Upper lobe of left lung (tissue), 6 donors: ENCODE measurements around the gene AFAP1. TPM values are rescaled to one million over a fixed set of nuclear protein-coding genes. Genes with fewer than 3 reads are reported as not detected.

Experiments
- ATAC-seq, 2 donors: fragments of 200-7000 bp; cut with Tn5 transposase; one replicate each; pipeline ENCODE4 v1.9.1; 2022; ENCODE audit warnings: mild to moderate bottlenecking in 2 of 2, moderate library complexity in 2 of 2; ENCODE audit not compliant: low FRiP score in 2 of 2
- DNase-seq, 2 donors: peaks; one replicate each; pipeline ENCODE4 v3.0.0-alpha.2; 2019 to 2020
- H3K27ac ChIP-seq, 4 donors: fragments of 200-600 bp; sonication (generic); one replicate each; pipeline ENCODE4 v1.5.1; 2016 to 2019
- H3K27me3 ChIP-seq, 4 donors: fragments of 200-600 bp; sonication (generic); one replicate each; pipeline ENCODE4 v1.5.1; 2017 to 2019
- H3K36me3 ChIP-seq, 4 donors: fragments of 200-600 bp; sonication (generic); one replicate each; pipeline ENCODE4 v1.5.1; 2016 to 2019
- H3K4me1 ChIP-seq, 4 donors: fragments of 200-600 bp; sonication (generic); one replicate each; pipeline ENCODE4 v1.5.1; 2018 to 2019
- H3K4me3 ChIP-seq, 4 donors: fragments of 200-600 bp; sonication (generic); one replicate each; pipeline ENCODE4 v1.5.1; 2017 to 2019; ENCODE audit warnings: mild to moderate bottlenecking in 2 of 4, moderate library complexity in 1 of 4
- H3K9me3 ChIP-seq, 4 donors: fragments of 200-600 bp; sonication (generic); one replicate each; pipeline ENCODE4 v1.5.1; 2018 to 2019
- CTCF ChIP-seq, 6 experiments: fragments of 450-650 bp in 4 of 6; fragments of 200-600 bp in 2 of 6; sonication (generic) in 2 of 6; IDR thresholded peaks; one replicate each; pipeline ENCODE4 v1.5.1; 2016 to 2019; ENCODE audit warnings: antibody characterized with exemption in 6 of 6
- EP300 ChIP-seq, 4 donors: sonication (generic); formaldehyde crosslinking; IDR thresholded peaks; one replicate each; pipeline ENCODE4 v1.5.1; 2017; ENCODE audit warnings: antibody characterized with exemption in 4 of 4, control low read depth in 2 of 4
- POLR2A ChIP-seq, 4 donors: fragments of 450-650 bp; IDR thresholded peaks; one replicate each; pipeline ENCODE4 v1.5.1; 2016 to 2017; ENCODE audit warnings: antibody characterized with exemption in 4 of 4, mild to moderate bottlenecking in 2 of 4
- POLR2AphosphoS5 ChIP-seq, 2 donors: sonication (generic); formaldehyde crosslinking; IDR thresholded peaks; one replicate each; pipeline ENCODE4 v1.5.1; 2017; ENCODE audit warnings: antibody characterized with exemption in 2 of 2
- WGBS, 2 donors: methylation state at CpG; one replicate each; pipeline ENCODE4 v1.1.5; 2017 to 2018; 5-methylcytosine and 5-hydroxymethylcytosine counted together
- total RNA-seq, 6 donors: library from RNA; depleted of rRNA in 4 of 6; stranded (reverse); fragments of >200 nt in 4 of 6; gene quantifications; one replicate each; pipeline versions ENCODE4 v1.1.0 to v1.2.1, GENCODE V29; 2016 to 2021
- donor health status: DM: no; HTN: no; CAD: no; lungs with moderate emphysema.
- donor health status: DM: no; HTN: yes; CAD: no; lungs with severe emphysema.

AFAP1 gene
- total RNA-seq, 6 donors from 2014 or later, result 10.9 to 26.7 (median 19.2) TPM

DNA sequence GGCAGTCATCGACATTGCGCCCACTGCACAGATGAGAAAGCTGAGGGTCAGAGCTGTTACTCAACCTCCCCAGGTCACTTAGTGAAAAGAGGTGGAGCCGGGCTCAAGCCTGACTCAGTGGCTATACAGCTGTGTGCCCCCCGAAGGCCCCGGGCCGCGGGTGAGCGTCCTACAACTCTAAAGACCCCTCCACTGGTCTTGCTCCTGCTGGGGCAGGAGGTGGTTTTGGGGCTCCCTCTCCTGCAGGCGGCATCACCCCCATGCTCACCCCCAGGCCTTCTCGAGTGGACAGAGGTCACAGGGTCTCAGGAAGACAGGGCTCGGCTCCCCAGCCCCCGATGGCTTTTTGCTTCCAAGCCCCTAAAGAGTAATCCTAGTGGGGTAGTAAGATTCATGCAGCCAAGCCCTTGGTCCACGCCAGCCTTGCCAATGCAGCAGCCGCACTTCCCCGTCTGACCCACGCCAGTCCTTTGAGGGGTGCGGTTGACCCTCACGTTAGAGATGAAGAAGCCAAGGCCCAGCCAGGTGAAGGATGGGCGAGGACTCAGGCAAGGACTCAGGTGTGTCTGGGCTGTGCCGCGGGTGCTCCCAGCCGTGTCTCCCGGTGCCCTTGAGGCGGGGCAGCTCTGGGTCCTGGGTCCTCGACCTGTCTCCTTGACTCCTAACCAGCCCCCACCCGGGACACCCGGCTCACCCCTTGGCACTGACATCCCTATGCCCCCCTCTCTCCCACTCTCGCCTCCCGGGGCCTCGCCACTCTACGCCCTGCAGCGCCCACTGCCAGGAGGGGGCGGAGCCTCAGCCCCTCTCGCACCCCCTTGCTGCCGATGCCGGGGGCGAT is 200.4 kb downstream of the AFAP1 start:
- DNase-seq (no peak), ATAC-seq (no peak)
- TF ChIP-seq CTCF (IDR thresholded peaks at IDR 0.05), result no peak
- no peak for TF ChIP-seq POLR2A (IDR thresholded peaks at IDR 0.05)
- TF ChIP-seq POLR2AphosphoS5 (IDR thresholded peaks at IDR 0.05), result no peak
- TF ChIP-seq EP300 (IDR thresholded peaks at IDR 0.05), result no peak
- Histone ChIP-seq H3K4me3 (no peak overlapping the region), H3K4me1 (peaks cover 0 to 10% (median 6%) of the 10 kb centered on the region in 4 donors), H3K36me3 (no peaks in the 10 kb centered on the region), H3K9me3 (no peaks in the 10 kb centered on the region), H3K27me3 (peaks cover 0 to 6% (median 0%) of the 10 kb centered on the region in 4 donors), H3K27ac (no peak overlapping the region)
- WGBS, 2 donors, result 88 to 92% methylated on average over 9 to 23 of the region's 37 CpGs

DNA sequence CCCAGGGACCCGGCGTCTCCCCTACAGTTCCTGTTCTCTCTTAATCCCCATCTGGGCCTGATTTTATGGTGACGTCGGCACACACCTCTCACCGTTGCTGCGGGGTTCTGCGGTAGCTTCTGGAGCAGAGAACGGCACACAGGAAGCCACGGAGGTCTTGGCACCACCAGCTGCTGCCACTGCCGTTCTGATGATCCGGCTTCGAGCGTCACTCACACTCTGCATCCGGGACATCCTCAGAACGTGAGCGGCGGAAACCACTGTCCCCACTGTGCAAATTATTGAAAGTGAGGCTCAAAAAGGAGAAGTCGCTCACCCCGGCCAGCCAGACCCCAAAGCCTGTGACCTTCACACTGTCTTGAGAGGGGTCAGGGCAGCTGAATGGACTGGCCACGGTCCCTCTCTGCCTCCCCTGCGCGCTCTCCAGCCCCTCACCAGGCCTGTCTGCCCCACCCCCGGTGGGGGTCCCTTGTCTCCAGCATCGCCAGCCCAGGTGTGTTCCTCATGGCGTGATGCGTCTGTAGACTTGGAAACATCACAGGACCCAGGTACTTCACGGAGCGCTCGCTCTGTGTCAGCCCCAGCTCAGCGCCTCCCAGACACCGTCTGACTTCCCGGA is 201.1 kb downstream of the AFAP1 start:
- H3K4me1 ChIP-seq, result peaks cover 0 to 6% (median 3%) of the 10 kb centered on the region in 4 donors
- H3K36me3 ChIP-seq, result no peaks in the 10 kb centered on the region
- peaks cover 0 to 6% (median 0%) of the 10 kb centered on the region in 4 donors for H3K27me3 ChIP-seq
- ATAC-seq (no peak), DNase-seq (no peak)
- TF ChIP-seq CTCF (IDR thresholded peaks at IDR 0.05) (no peak), EP300 (IDR thresholded peaks at IDR 0.05) (no peak)
- WGBS, 2 donors, result 90 to 95% methylated on average over 31 to 32 of the region's 32 CpGs
- H3K9me3 ChIP-seq, result no peaks in the 10 kb centered on the region
- H3K27ac ChIP-seq, result no peak overlapping the region
- H3K4me3 ChIP-seq, result no peak overlapping the region

DNA sequence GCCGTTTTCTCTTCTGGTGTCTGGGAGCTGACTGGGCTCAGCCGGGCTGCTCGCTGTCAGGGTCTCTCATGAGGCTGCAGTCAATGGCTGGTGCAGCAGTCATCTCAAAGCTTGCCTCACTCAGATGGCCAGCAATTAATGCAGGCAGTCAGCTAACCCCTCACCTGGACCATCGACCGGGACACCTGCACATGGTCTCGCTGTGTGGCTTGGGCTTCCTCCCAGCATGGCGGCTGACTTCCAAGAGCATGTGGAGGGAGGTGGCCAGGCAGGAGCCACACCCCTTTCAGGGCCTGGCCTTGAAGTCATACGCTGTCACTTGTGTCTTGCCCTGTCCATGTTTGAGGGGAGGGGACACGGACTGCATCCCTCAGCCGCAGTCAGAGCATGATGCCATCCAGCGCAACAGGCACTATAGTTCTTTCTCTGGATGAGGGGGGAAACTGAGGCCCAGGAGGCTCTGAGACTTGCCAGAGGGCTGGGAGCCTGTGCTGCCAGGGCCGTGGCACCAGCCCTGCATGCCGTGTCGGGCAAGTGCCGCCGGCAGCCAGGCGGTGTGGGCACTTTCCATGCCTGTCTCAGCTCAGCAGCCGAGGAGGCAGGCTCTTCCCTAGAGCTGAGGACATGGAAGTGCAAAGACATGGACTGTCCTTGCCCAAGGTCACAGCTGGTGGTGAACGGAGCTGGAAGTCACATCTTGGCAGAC is 201.8 kb downstream of the AFAP1 start:
- no peak for ATAC-seq
- Histone ChIP-seq H3K9me3 (no peaks in the 10 kb centered on the region), H3K36me3 (no peaks in the 10 kb centered on the region), H3K4me1 (peaks cover 0 to 6% (median 0%) of the 10 kb centered on the region in 4 donors), H3K27me3 (peaks cover 0 to 6% (median 0%) of the 10 kb centered on the region in 4 donors), H3K27ac (no peak overlapping the region), H3K4me3 (no peak overlapping the region)
- DNase-seq, result no peak
- TF ChIP-seq EP300 (IDR thresholded peaks at IDR 0.05) (no peak), POLR2A (IDR thresholded peaks at IDR 0.05) (no peak), POLR2AphosphoS5 (IDR thresholded peaks at IDR 0.05) (no peak), CTCF (IDR thresholded peaks at IDR 0.05) (no peak)
- 88 to 91% methylated on average over 3 to 12 of the region's 19 CpGs for WGBS, 2 donors

DNA sequence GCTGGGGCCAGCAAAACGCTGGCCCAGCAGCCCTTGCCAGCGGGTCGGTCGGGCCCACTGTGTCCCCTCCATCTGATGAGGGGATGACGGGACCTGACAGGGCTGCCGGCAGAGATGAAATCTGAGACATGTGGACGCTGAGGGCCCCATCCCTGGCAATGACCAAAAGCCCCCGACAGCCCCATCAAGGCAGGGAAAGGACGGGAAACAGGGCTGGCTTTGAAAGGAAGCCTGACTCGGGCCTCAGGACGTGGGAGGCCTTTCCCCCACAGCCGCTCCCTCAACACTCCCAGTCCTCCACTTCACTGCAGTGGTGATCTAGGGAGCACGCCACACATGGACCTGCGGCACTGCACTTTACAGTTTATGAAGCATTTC is 202.4 kb downstream of the AFAP1 start:
- DNase-seq, result no peak
- H3K27ac ChIP-seq, result no peak overlapping the region
- peaks cover 0 to 6% (median 0%) of the 10 kb centered on the region in 4 donors for H3K27me3 ChIP-seq
- WGBS, 2 donors, result 82 to 84% methylated on average over 5 to 14 of the region's 14 CpGs
- peaks cover 0 to 6% (median 0%) of the 10 kb centered on the region in 4 donors for H3K4me1 ChIP-seq
- no peak for ATAC-seq
- H3K9me3 ChIP-seq, result no peaks in the 10 kb centered on the region
- TF ChIP-seq POLR2AphosphoS5 (IDR thresholded peaks at IDR 0.05), result no peak
- TF ChIP-seq EP300 (IDR thresholded peaks at IDR 0.05), result no peak
- TF ChIP-seq CTCF (IDR thresholded peaks at IDR 0.05), result no peak
- TF ChIP-seq POLR2A (IDR thresholded peaks at IDR 0.05), result no peak
- no peaks in the 10 kb centered on the region for H3K36me3 ChIP-seq
- H3K4me3 ChIP-seq, result no peak overlapping the region
